HG02588 (cell line): ENCODE measurements around the gene DNAJB14.
"Not testable (repeated sequence)": the region's sequence is repeated elsewhere in the genome, so short reads cannot be mapped to it uniquely, and the experiment has no call there.

Source experiments
- ATAC-seq: cut with Tn5 transposase; IDR thresholded peaks from one replicate; pipeline ENCODE4 v1.9.1; 2021; ENCODE audit warnings: mild to moderate bottlenecking, moderate library complexity; ENCODE audit not compliant: unreplicated experiment

Gene DNAJB14

DNA sequence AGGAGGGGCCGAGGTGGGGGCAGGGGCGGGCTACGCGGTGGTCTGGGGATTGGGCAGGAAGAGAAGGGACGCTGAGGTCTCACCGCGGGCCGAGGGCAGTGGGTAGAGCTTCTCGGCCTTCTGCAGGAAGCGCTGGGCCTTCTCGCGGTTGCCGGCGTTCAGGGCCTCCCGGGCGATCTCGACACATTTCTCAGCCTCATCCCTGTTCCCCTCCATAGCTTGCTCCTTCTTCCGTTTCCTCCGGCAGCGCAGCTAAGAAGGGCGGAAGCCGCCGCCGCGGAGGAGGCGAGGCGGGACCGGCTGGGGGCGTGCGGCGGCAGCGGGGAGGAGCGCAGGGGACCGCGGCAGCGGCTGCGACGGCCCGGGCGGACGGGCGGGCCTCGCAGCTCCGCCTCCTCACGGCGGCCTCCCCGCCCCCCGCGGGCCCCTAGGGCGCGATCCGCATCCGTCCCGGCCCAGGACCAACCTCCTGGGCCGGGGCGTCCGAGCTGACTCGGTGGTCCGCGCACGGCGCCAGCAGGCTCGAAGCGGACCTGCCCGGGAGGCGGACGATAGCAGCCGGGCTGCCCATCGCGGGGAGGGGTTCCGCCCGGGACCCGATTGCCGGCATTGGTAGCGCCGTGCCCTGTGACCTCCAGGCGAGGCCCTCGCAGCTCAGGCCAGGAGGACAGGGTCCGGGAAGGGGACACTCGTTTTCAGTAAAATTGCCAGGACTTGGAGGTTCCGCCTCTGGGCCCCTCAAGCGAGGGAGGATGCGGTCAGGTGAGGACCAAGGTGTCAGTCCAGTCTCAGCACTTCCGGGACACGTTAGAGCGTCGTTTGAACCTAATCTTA, at the start of gene DNAJB14:
Gene DNAJB14, minus strand, starts transcription at position 263 of the 834 bp plus-strand sequence. Its CDS starts 47 bp downstream, at position 216.
- ATAC-seq = peak; percentile 40

DNA sequence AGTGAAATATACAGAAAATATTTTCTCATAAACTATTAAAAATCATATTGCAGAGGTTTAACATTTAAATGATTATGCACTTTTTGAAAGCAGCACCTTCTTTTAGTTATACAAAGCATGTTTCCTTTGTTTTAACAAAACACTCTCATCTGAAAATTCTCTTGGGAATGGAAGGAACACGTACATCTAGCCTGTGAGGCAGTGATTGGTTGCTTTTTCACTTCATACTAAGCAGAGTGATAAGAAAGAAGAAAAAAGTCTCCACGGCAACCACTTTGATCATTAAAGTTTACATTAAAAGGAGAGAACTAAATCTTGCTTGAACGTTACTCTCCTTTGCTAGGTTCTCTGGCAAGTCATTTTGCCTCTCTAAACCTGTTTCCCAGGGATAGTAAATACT, 45.3 kb upstream of the DNAJB14 start:
- no peak for ATAC-seq

DNA sequence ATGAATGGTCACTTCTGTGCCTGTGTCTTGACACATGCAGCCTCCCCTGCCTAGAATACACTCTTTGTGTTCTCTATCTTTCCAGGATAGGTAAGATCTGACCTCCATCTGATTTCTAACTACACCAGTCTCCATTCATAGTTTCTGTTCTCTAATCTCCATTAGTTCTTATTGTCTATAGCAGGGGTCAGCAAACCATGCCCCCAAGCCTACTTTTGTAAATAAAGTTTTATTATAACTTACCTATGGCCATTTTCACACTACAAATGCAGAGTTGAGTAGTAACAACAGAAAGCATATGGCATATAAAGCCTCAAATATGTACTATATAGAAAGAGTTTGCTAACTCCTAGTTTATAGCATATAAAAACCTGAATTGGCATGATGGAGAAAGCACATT, 41.3 kb upstream of the DNAJB14 start:
- ATAC-seq = no peak

DNA sequence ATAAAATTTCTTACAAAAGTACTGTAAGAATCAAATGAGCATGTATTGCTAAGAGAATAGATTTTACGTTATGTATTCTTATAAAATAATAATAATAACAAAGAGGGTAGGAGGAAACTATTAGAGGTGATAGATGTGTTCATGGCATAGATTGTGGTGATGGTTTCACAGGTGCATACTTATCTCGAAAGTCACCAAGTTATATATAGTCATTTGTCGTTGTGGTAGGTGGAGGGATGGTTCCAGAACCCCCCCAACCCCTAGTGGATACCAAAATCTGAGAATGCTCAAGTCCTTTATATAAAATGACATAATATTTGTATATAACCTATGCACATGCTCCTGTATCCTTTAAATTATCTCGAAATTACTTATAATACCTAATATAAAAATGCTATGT, 40.4 kb upstream of the DNAJB14 start:
- ATAC-seq = peak; percentile 51

DNA sequence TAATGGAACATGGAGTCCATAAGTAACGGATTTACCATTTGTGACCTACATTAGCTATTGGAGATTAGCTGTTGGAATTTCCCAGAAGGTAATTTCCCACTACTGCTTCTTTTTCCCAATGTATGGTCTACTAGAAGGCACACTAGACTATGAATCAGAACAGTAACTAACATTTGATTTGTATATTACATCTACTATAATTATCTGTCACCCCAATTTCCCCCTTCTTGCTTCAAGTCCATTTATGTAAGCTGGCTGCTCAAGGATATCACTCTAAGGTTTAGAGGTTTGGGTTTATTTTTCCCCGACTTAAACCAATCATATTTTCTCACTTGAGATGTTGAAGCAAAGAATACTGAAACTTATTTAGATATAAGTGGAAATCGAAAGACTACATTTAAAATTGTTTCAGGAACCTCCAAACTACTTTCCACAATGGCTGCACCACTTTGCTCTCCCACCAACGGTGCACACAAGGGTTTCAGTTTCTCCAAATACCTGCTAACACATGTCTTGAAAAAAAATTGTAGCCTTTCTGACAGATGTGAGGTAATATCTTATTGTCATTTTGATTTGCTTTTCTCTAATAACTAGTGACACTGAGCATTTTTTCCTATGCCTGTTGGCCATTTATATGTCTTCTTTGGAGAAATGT, 37.0 kb upstream of the DNAJB14 start:
- peak; percentile 50 for ATAC-seq

DNA sequence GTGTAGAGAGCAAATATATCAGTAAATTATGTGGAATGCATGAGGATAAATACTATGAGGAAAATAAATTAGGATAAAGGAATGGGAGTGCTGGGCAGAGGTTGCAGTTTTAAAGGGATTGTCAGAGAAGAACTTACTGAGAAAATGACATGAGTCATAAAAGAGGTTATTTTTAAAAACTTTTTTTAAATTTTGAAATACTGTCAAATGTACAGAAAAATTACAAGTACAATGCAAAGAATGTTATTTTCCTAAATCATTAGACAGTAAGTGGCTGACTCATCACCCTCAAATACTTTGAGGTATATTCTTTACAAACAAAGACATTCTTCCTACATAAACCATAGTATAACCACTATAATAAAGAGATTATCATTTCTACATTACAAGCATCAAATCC, 33.5 kb upstream of the DNAJB14 start:
- ATAC-seq = no peak

DNA sequence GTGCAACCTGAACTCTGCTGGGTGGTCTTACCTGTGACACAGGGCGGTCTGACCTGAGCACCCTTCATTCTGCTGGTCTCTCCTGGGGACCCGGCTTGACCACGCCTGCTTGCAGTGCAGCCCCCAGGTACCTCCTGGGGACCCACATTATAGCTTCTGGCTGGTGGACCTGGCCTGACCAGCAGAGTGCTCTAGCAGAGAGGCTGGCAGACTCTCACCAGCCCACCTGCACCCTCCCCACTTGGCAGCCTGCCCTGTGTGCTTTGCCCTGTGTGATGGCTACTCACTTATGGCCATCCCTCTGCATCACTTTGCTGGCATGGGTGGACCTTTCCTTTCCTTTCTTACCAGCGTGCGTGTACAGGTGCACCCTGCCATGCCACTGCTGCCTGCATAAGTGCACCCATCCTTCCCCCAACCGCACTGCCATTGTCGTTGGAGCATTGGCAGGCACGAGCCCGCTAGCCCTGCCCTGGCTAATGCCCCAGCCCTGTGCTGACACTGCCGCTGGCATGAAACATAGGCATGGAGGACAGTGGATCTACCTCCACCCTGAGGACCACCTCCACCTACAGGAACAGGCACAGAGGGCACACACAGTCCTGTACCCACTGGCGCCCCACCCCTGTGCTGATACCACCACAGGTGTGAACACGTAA, 25.2 kb upstream of the DNAJB14 start:
- ATAC-seq = no peak

DNA sequence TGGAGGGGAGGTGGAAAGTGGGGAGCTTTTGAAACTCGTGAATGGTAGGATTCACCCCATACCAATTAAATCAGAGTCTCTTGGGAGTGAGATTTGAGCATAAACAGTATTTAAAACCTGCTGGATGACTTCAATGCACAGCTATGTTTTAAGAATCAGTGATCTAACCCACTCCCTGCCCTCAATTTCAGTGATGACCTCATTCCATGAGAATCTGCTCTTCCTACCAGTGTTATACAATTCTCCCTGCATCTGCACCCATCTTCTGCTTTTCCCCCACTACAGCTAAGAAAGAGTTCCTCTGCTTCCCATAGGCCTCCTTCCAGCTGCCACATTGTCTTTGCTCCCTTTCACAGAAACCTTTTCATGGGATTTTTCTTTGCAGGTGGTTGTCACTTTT, 21.9 kb upstream of the DNAJB14 start:
- ATAC-seq = no peak

DNA sequence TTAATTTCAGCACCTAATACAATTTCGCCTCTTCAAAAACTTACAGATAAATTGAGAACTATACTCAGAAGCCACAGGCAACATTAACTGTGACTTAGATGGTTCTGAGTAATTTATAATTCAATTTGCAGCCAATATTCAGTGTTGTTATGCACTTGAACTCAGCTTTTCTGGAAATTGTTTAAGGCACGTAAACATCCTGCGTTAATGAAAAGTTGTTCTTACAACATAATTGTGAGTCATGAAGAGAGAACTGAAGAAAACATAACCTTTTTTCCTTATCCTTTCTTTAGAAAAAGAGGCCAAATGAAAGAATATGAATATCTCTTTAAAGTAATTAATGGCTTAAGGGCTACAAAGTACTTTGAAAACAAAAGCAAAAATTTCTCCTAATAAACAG, 20.3 kb upstream of the DNAJB14 start:
- no peak for ATAC-seq

DNA sequence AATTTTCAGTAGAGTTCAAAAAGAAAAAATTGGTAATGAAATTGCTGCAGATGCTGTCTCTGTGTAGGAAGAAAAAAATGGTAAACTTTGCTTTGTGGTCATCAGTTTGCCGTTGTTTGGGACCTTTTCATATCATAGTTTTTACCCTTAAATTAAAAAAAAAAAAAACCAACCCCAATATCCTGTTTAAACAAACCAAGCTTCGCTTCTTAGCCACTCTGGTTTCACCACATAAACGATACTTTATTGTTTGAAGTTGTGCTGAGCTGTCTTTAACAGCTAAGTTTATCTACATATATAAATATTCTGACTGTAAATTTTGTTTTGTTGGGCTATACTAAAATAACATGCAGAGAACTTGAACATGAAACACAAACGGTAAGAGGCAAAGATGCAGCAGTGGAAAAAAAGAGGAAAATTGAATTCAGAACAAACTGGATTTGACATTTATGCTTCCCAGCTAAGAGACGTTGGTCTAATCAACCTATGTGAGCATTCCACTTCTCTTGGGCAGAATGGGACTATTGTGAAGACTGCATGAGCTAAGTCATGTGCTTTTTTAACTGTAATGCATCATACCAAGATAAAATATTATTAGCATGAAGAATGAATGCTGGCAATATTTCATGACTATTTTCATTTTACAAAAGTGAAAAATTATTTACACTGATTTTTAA, 19.4 kb upstream of the DNAJB14 start:
- ATAC-seq = no peak

DNA sequence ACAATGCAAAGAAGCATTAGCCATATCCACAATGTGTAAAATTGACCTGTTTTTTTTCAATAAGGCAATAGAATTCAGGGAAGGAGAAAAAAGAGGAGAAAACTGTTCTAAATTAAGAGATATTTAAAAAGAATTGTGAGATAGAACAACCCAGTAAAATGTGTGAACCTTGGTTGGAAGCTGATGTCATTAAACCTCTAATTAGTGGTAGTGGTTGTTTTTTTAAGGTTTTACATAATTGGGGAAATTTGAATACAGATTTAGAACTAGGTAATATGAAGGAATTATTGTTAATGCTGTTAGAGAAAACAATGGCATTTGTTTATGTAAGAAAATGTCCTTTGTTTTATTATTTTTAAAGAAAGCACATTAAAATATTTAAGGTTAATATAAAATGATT, 18.8 kb upstream of the DNAJB14 start:
- no peak for ATAC-seq

DNA sequence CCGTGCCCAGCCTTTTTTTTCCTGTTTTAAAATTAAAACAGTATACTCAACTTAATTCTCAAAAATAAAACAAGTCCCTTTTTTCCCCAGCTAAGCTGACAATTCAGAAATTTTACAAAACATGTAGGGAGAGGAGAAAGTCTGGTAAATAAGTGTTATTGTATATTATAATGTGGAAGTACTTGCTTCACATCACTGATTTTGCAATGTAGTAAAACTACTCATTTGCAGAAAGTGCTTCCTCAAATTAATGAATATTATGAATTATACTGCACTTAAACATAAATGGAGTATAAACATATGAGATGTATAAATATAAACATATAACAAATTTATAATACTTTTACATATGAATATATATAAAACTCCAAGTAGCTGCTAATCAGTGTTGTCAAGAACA, 15.3 kb upstream of the DNAJB14 start:
- ATAC-seq = no peak

DNA sequence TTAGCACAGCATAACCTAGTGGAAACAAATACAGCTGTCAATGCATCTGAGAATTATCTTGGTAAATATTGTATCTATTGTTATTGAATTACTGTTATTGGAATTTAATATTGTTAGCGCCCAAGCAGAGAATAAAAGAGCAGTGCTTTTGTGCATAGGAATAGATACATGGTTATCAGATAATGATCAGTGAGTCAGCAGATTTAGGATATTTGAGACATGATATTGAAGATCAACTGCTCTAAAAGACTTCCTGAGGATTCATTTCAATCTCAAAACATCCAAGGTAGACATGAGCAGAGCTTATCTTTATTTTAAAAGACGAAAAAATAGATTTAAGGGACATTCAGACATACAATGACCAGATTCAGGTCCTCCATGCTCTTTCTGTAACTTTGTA, 14.2 kb upstream of the DNAJB14 start:
- no peak for ATAC-seq

DNA sequence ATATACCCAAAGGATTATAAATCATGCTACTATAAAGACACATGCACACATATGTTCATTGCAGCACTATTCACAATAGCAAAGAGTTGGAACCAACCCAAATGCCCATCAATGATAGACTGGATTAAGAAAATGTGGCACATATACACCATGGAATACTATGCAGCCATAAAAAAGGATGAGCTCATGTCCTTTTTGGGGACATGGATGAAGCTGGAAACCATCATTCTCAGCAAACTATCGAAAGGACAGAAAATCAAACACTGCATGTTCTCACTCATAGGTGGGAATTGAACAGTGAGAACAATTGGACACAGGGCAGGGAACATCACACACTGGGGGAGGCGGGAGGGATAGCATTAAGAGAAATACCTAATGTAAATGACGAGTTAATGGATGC, 11.8 kb upstream of the DNAJB14 start:
- not testable (repeated sequence) for ATAC-seq

DNA sequence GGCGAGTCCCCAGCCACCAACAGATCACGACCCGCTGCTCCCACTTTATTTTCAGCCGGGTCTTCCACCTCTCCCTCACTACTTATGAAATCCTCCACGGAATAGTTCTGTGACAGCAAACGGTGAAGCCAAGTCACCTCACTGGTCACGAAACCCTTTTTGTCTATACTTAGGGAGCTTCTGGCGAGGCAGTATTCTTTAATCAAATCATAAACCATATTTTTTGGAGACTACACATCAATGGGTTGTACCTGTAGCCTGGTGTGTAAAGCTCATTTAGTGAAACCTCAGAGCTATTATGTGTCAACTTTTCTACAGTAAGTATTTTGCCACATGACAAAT, 4.5 kb upstream of the DNAJB14 start:
- ATAC-seq = no peak

DNA sequence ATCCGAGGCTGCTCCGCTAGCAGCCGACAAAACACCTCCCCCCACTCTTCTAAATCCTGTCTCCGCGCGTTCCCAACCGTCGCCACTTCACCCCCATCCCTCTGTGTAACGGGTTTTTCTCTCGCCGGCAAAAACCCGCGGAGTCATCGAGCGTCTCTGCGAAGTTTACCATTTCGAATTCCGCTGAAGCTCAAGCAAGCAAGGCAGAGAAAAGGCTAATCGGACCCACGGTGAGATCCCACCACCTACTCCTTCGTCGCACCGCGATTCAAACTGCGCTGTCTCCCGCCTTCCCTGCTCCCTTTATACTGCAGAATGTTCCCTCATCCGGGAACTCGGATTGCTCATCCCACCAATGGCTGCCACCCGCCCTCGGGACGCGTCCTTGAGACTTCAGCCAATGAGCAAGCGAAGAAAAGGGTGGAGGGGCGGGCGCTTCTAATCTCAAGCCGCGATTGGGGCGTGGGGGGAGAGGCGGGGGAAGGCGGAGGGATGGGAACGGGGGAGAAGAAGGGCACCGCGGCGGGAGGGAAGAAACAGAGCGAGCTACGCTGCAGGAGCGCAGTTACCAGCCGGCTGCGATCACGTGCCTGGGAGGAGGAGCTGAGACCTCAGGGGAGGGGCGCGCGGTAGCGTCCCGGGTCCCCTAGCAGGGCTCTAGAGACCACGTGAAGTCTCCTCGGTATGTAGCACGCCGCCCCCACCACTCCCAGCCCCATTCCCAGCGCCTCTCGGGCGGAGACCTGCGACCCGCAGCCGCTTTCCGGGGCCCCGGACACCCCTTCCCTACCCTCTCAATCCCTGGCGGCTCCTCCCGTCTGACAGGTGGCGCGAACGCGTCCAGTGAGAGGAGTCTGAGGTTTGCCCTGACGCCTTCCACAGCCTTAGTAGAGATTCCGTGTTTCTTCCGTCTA, 3.8 kb upstream of the DNAJB14 start, which contains the start of gene H2AZ1:
Gene H2AZ1, minus strand, starts transcription at position 277 of the 914 bp plus-strand sequence. Its CDS starts 105 bp downstream, at position 172.
- peak; percentile 59 for ATAC-seq

DNA sequence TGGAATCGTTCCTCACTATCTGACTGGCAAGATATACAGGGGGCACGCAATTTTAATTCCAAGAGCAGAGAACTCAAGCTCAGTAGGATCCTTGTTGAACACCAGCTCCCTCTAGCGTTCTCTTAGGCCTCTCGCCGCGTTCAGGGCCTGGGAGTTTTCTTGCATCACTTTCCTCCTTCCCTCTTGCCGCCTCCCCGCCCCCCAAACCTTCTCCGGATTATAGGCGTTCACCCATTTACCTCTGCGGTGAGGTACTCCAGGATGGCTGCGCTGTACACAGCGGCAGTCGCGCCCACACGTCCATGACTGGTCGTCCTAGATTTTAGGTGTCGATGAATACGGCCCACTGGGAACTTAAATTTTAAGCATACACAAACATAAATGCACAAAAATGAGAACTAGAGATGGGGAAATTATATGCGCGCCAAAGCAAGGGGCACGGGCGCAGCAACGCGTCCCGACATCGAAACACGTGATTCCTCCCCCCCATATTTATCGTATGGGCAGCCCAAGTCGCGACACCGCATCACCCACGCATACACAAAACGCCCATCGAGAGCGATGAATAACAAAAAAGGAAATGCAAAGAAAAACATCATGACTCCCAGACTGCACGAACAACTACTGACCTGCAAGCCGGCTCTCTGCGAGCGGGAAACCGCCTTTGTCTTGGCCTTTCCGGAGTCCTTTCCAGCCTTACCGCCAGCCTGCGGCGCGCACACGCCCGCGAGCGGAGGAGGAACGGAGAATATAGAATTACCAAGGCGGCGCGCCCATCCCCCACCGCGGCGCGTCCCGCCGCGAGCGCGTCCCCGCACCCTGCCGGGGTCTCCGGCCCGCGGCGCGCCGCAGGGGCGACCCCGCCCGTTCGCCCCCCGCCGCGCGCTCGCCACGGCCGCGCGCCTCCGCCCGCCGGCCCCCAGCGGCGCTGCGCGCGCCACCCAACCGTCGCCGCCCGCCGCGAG, 2.9 kb upstream of the DNAJB14 start:
- peak; percentile 17 for ATAC-seq

DNA sequence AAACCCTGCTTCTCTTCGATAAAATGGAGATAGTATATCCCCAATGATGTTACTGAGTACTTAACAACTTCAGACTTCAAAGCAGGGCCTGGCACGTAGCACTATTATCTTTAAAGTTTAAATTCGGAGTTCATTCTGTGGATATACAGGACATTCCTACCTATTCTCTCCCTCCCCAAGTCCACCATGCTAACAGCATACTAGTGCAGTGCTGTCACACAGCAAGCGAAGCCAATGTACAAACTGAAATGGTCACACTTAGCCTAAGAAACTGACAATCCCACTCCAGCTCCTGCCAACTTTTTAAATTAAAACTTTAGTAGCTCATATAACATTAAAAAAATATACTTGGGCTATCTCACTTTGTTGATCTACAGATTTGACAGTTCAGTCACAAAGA, 1.2 kb upstream of the DNAJB14 start:
- ATAC-seq = no peak

DNA sequence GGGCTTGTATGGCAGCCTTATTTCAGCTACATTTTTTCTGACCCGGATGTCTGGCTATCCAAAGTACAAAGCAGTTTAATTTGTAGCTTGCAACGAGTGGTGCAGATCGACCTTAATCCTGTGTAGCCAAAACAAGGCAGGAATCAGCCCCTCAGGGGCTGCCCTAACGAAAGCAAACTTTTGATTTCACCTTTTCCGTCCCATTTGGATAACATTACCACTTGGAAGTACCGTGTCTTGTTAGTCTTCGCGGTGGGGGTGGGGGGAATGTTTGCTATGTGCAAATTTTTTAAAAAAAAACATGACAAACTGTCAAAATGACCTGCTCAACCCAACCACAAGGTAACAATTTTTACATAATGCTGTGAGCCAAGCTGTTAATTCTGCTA, 766 bp upstream of the DNAJB14 start:
- ATAC-seq = no peak
